Breast epithelium (tissue), 3 donors: ENCODE results near the gene NKAIN1.

Experiments used
- CTCF ChIP-seq, 3 donors: fragments of 450-650 bp; IDR thresholded peaks; one replicate each; pipeline ENCODE4 v1.5.1; 2016 to 2017; ENCODE audit warnings: antibody characterized with exemption in 3 of 3, mild to moderate bottlenecking in 3 of 3, moderate library complexity in 3 of 3
- POLR2A ChIP-seq: fragments of 450-650 bp; IDR thresholded peaks from one replicate; pipeline ENCODE4 v1.6.1; 2016; ENCODE audit warnings: antibody characterized with exemption, mild to moderate bottlenecking, moderate library complexity
- POLR2AphosphoS5 ChIP-seq, 3 donors: sonication (generic); formaldehyde crosslinking; IDR thresholded peaks; one replicate each; pipeline ENCODE4 v1.6.1; 2017; ENCODE audit warnings: antibody characterized with exemption in 3 of 3

- TF ChIP-seq CTCF (IDR thresholded peaks at IDR 0.05) (no peak), POLR2AphosphoS5 (IDR thresholded peaks at IDR 0.05) (no peak), POLR2A (no peak)
These were observed 7.9 kb downstream of the NKAIN1 start for GRCh38 chr1:31231802-31232201.
